HG03521 (cell line): ENCODE measurements around the gene NISCH.

Experiments used
- ATAC-seq: cut with Tn5 transposase; IDR thresholded peaks from one replicate; pipeline ENCODE4 v1.9.1; 2021; ENCODE audit warnings: mild to moderate bottlenecking, moderate library complexity; ENCODE audit not compliant: unreplicated experiment

Gene NISCH

DNA sequence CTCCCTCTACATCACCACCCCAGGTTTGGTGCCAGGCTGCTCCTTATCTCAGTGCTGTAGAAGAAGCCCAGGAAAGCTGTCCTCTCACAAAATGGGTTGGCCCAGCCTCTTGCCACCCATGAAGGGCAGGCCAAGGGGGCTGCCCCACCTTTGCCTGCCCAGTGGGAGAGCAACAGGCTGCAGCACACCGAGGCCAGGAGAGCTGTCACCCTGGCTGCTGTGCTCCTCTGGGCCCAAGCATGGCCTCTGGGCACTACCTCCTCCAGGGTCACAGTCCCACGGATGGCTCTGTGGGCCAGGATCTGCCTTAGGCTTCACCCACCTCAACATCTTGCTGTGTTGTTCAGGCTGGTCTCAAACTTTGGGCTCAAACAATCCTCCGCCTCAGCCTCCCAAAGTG, 33.3 kb downstream of the NISCH start:
- no peak for ATAC-seq

GRCh38 chr3:52489453-52489852, 34.0 kb downstream of the NISCH start:
- ATAC-seq = no peak

DNA sequence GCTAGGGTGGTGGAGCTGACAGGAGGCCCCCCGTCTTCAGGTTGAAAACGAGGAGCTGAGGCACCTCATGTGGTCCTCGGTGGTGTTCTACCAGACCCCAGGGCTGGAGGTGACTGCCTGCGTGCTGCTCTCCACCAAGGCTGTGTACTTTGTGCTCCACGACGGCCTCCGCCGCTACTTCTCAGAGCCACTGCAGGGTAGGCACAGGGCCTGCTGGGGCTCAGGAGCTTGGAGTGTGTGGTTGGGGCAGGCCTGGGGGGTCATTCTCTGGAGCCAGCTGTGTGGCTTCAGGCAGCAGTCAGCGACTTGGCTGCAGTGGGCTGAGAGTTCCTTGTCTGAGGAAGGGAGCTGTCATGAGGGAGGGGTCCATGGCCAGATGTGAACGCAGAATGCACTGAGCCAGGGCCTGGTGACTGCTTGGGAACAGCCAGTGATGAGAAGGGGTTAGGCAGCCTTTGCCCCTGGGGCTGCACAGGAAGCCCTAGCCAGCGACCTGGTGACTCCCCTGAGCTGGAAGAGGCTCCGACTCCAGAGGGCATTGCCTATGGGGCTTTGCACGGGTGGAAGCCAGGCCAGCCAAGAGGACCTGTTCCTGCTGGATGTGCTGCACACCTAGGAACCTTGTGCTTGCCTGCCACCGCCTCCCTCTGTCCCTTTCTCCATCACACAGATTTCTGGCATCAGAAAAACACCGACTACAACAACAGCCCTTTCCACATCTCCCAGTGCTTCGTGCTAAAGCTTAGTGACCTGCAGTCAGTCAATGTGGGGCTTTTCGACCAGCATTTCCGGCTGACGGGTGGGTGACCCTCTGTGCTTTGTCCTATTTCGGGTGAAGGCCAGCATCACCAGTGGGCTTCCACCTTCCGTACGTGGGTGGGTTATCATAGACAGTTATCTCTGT, 34.9 kb downstream of the NISCH start:
- no peak for ATAC-seq

DNA sequence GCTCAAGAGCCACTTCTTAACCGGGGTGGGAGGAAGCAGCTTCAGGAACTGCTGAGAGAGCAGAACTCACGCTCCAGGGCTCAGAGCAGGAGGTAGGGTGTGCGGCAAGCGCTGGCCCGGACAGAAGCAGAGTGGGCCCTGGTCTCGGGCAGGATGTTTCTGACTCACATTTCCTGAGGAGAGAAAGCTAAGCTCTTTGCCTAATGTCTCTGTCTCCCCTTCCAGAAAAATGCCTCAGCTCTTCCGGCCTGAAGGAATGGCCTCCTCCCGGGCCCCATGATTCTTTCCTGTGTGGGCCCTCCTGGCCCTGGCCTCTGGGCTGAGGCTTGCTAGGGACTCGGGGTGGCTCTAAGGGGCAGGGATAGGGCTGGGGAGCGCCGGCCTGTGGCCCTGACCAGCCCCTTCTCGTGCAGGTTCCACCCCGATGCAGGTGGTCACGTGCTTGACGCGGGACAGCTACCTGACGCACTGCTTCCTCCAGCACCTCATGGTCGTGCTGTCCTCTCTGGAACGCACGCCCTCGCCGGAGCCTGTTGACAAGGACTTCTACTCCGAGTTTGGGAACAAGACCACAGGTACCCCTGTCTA, 35.6 kb downstream of the NISCH start:
- no peak for ATAC-seq

DNA sequence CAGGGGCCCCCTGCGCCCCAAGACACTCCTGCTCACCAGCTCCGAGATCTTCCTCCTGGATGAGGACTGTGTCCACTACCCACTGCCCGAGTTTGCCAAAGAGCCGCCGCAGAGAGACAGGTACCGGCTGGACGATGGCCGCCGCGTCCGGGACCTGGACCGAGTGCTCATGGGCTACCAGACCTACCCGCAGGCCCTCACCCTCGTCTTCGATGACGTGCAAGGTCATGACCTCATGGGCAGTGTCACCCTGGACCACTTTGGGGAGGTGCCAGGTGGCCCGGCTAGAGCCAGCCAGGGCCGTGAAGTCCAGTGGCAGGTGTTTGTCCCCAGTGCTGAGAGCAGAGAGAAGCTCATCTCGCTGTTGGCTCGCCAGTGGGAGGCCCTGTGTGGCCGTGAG, 36.7 kb downstream of the NISCH start:
- ATAC-seq = no peak

GRCh38 chr3:52493232-52494017, 38.0 kb downstream of the NISCH start:
- ATAC-seq = no peak

DNA sequence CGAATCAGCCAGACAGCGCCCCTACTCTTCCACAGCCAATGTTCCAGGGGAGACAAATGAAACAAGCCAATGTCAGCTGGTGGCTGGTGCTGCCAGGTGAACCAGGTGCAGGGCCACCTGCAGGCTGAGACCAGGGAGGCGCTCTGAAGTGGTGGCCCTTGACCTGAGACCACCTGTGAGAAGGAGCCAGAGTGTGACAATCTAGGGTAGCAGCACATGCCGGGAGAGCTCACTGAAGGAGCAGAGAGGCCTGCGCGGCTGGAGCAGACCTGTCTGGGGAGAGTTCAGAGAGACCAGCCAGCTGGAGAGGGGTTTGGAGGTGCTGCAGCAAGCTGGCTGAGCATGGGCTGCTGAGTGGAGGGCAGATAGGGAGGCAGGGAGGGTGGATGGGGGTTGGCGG, 39.0 kb downstream of the NISCH start:
- no peak for ATAC-seq

DNA sequence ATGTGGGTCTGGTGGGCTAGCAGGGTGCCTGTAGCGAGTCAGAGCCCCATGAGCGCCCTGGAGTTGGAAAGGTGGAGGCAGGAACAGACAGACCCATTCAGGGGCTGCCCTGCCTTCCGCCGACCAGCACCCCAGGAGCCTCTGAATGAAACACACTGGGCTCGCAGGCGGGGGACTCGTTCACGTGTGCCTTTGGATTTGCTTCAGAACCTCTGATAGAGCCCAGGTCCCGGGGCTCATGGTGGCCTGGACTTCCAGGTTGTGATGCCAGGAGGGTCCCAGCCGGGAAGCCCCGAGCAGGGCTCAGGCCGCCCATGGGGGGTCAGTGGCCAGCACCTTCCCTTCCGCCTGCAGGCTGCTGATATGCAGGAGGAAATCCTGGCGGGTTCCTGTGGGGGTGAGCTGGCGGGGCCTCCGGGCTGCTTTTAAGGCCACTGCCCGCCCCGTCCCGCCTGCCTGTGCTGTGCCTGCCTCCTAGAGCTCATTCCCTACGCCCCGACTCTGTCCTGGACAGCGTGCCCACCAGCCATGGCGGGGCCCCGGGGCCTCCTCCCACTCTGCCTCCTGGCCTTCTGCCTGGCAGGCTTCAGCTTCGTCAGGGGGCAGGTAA, 39.6 kb downstream of the NISCH start, which contains the start of gene STAB1:
Gene STAB1, plus strand, starts transcription at position 453 of the 610 bp plus-strand sequence. Its CDS starts 76 bp downstream, at position 529.
- ATAC-seq = no peak

DNA sequence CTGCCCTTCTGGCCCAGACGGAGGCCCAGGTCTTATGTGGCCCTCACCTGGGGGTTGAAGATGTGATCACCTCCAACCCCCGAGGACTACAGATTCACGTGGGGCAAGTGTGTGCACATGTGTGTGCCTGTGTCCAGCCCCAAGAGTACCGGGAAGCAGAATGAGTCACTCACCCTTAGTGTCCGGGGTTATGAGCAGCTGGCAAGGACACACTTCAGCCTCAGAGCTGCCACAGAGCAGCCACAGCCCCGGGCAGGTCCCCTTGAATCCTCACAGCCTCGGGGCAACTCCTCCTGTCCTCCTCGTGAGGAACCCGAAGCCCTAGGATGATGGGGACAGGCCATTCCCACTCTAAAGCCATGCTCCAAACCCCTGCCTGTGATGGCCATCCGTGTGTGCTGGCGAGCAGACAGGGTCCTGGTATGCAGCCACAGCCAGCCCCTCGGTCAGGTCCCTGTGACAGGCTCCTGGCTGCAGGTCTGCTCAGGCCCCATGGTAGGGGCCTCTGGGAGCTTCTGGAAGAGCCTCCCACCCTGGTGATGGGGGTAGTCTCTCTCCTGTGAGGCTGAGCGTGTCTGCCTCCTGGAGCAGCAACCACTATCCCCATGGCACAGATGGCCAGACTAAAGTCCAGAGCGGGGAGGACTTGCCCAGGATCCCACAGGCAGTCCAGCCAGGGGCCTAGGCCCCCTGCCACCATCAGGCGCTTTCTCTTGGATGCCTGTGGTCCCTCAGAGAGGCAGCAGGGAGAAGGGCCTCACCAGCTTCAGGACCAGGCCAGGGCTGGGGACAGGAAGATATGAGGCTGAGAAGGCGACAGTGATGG, 40.6 kb downstream of the NISCH start:
- no peak for ATAC-seq

GRCh38 chr3:52498137-52499054, 43.0 kb downstream of the NISCH start:
- ATAC-seq = no peak

DNA sequence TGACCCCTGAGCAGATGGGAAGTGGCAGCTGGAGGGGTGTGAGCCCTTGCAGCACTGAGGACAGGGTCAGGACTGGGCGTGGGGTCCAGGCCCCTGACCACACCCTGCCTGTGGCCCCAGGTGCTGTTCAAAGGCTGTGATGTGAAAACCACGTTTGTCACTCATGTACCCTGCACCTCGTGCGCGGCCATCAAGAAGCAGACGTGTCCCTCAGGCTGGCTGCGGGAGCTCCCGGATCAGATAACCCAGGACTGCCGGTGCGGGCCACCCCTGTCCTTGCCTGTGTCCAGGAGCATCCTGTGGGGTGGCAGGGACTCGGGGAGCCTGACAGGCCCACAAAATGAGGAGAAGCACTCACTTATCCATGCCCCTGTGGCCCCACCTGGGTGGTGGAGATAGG, 45.6 kb downstream of the NISCH start:
- no peak for ATAC-seq

GRCh38 chr3:52502001-52502400, 46.6 kb downstream of the NISCH start:
- ATAC-seq = no peak

DNA sequence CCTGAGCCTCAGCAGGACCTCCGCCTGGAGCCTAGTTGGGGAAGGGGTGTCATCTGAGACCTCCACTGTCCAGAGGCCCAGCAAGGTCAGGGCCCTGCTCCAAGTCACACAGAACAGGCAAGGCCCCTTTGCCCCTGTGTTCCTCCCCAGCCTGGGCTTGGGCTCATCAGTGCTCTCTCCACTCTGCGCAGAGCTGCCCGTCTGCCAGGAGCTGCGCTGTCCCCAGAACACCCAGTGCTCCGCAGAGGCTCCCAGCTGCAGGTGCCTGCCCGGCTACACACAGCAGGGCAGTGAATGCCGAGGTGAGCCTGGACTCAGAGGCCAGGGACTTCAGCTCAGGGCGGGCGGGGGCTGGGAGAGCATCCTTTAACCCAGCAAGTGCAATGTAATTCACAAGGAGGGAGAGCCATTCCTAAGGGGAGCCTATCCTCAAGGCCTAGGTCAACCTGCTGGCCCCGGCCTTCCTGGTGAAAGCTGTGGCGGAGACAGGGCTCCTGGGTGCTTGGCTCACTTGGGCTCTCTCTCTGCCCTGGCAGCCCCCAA, 47.5 kb downstream of the NISCH start:
- ATAC-seq = no peak

DNA sequence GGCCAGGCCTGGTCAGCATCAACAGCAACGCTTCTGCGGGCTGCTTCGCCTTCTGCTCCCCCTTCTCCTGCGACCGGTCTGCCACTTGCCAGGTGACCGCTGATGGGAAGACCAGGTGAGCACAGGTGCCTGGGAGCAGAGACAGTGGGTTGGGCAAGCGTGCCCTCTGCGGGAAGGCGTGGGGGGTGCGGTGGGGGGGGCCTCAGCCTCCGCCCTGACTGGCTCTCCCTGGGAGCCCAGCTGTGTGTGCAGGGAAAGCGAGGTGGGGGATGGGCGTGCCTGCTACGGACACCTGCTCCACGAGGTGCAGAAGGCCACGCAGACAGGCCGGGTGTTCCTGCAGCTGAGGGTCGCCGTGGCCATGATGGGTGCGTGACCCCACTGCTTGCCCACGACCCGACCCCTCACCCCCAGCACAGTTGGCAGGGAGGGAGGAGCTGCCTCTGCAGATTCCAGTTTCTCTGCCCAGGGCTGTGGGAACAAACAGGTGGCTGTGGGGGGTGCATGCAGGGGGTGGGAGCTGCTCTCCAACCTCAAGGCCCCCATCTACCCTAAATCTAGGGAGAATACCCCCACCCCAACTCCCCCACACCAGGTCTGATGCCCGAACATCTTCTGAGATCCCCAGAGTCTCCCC, 48.5 kb downstream of the NISCH start:
- no peak for ATAC-seq

GRCh38 chr3:52504977-52505376, 49.6 kb downstream of the NISCH start:
- no peak for ATAC-seq

GRCh38 chr3:52506266-52506966, 51.0 kb downstream of the NISCH start:
- ATAC-seq = no peak

GRCh38 chr3:52507359-52507758, 52.0 kb downstream of the NISCH start:
- ATAC-seq = no peak
